Measurements from ENCODE around the gene PRKD1.

Gene PRKD1

DNA sequence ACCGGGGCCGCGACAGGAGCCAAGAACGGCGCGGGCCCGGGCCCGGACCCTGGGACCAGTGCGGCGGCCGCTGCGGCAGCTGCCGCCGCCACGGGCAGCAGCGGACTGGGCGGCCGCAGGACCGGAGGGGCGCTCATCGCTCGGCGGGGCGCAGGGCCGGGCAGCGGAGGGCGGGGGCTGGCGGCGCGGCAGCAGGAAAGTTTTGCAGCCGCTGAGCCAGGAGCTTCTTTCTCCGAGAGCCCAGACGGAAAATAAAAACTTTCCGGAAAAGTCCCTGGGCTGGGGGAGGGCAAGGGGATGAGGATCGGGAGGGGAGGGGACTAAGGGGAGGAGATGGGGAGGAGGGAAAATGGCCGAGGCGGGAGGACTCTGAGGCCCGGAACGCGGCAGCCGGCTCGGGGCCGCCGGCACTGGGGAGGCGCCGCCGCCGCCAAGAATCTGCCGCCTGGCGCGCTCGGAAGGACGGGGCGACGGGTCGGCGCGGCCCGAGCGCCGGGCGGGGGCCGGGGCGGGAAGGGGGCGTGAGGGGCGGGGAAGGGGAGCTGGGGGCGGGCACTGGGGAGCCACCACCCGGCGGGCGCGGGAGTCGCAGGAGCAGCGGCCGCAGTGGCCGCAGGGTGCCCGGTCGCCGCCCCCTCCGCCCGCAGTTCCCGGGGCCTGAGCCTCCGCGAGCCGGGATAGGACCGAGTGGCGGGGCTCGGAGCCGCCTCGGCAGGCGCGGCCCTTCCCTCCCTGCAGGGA lies at the start of gene PRKD1:
Gene PRKD1, minus strand, starts transcription at position 472 of the 741 bp plus-strand sequence.
- in situ Hi-C loops (cut with MboI; ENCODE audit: low pct_unique_long_range_greater_than_20kb, low sequenced_read_pairs) = no loop called here
- DNase-seq = no peak

DNA sequence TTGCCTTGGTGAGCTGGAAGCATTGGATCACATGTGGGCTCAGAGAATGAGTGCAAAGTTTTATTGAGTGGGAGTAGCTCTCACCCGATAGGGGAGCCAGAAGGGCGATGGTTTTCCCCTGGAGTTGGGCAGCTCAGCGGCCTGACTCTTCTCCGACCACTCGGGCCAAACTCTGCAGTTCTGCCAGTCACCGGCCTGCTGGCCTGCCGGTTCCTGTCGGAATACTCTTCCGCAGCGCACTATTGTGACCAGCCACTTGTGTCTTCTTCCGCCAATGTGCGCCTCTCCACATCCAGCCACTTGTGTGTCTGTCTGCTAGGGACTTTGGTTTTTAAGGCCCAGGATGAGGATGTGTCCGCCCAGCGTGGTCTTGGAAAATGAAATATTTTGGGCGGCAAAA lies 43.5 kb upstream of the PRKD1 start:
- no peak for DNase-seq
- in situ Hi-C loops (cut with MboI; ENCODE audit: low pct_unique_long_range_greater_than_20kb, low sequenced_read_pairs) = no loop called here

- in situ Hi-C loops (cut with MboI; ENCODE audit: low pct_unique_long_range_greater_than_20kb, low sequenced_read_pairs) = no loop called here
Measured at GRCh38 chr14:29955087-29955486, 27.4 kb upstream of the PRKD1 start.

GRCh38 chr14:29953501-29953900 lies 25.9 kb upstream of the PRKD1 start:
- DNase-seq = no peak
- in situ Hi-C loops (cut with MboI; ENCODE audit: low pct_unique_long_range_greater_than_20kb, low sequenced_read_pairs) = no loop called here

More at GRCh38 chr14:29955087-29955486, 27.4 kb upstream of the PRKD1 start:
- no peak for DNase-seq

- in situ Hi-C loops (cut with MboI; ENCODE audit: low pct_unique_long_range_greater_than_20kb, low sequenced_read_pairs) = no loop called here
- no peak for DNase-seq
Measured at GRCh38 chr14:29944091-29944490, 16.4 kb upstream of the PRKD1 start.

GRCh38 chr14:29941401-29941800 lies 13.8 kb upstream of the PRKD1 start:
- no peak for DNase-seq
- in situ Hi-C loops (cut with MboI; ENCODE audit: low pct_unique_long_range_greater_than_20kb, low sequenced_read_pairs) = no loop called here

- no peak for DNase-seq
- in situ Hi-C loops (cut with MboI; ENCODE audit: low pct_unique_long_range_greater_than_20kb, low sequenced_read_pairs) = no loop called here
Measured at GRCh38 chr14:29940482-29940881, 12.8 kb upstream of the PRKD1 start.

DNA sequence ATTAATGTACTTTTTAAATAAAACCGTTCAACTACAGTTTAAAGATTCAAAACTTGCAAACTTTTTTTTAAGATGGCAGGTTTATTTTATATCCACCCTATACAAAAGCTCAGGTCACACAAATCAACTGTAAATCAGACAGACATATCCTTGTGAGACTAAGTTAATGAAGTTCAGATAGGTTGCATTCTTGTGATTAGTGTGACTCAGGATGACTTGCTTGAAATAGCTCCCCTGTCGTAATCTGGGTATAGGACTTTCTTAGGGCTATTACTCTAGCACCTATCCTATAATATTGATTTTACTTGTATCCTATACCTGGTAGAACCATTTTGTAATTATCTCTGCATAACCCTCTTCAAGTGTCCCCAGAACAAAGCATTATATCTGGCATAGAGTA lies 9.5 kb upstream of the PRKD1 start:
- DNase-seq = no peak
- in situ Hi-C loops (cut with MboI; ENCODE audit: low pct_unique_long_range_greater_than_20kb, low sequenced_read_pairs) = no loop called here

- in situ Hi-C loops (cut with MboI; ENCODE audit: low pct_unique_long_range_greater_than_20kb, low sequenced_read_pairs) = no loop called here
- DNase-seq = no peak
Measured at GRCh38 chr14:29930283-29930682, 2.6 kb upstream of the PRKD1 start.

GRCh38 chr14:29928117-29928640 lies 532 bp upstream of the PRKD1 start:
- DNase-seq = peak; percentile 5
- in situ Hi-C loops (cut with MboI; ENCODE audit: low pct_unique_long_range_greater_than_20kb, low sequenced_read_pairs) = no loop called here

GRCh38 chr14:29926701-29927375 lies 809 bp downstream of the PRKD1 start:
- peak; percentile 20 for DNase-seq
- in situ Hi-C loops (cut with MboI; ENCODE audit: low pct_unique_long_range_greater_than_20kb, low sequenced_read_pairs) = no loop called here

- DNase-seq = no peak
Measured at GRCh38 chr14:29926228-29926627, 1.4 kb downstream of the PRKD1 start.

GRCh38 chr14:29925736-29926135 lies 1.9 kb downstream of the PRKD1 start:
- no peak for DNase-seq
- in situ Hi-C loops (cut with MboI; ENCODE audit: low pct_unique_long_range_greater_than_20kb, low sequenced_read_pairs) = no loop called here

More at GRCh38 chr14:29926228-29926627, 1.4 kb downstream of the PRKD1 start:
- in situ Hi-C loops (cut with MboI; ENCODE audit: low pct_unique_long_range_greater_than_20kb, low sequenced_read_pairs) = no loop called here

- in situ Hi-C loops (cut with MboI; ENCODE audit: low pct_unique_long_range_greater_than_20kb, low sequenced_read_pairs) = no loop called here
- DNase-seq = no peak
Measured at GRCh38 chr14:29925101-29925722, 2.4 kb downstream of the PRKD1 start.

DNA sequence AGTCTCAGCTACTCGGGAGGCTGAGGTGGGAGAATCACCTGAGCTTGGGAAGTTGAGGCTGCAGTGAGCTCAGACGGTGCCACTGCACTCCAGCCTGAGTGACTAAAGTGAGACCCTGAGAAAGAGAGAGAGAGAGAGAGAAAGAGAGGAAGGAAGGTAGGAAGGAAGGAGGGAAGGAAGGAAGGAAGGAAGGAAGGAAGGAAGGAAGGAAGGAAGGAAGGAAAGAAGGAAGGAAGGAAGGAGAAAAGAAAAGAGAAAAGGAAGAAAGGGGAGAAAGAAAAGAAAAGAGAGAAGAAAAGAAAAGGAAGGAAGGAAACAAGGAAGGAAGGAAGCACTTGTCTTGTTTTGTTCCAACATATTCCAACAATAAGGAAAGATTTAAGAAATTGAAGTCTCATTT lies 7.8 kb downstream of the PRKD1 start:
- in situ Hi-C loops (cut with MboI; ENCODE audit: low pct_unique_long_range_greater_than_20kb, low sequenced_read_pairs) = no loop called here
- DNase-seq = no peak

DNA sequence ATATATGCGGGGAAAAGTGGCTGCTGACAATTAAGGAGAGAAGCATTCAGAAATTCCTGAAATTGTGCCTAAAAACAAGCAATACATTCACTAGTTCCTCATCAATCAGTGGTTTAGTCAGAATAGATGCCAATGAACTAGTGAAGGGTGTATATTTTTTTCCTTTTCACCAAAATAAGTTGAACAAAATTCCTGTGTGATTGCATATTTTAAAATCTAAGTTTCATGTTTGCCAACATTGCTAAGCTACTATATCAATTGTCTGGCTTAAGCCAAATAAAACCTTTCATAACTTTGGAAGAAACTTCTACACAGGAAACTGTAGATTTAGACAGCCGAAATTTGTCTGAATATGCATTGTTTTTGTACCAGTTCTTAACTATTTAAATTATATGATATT lies 8.7 kb downstream of the PRKD1 start:
- in situ Hi-C loops (cut with MboI; ENCODE audit: low pct_unique_long_range_greater_than_20kb, low sequenced_read_pairs) = no loop called here
- no peak for DNase-seq

- no peak for DNase-seq
- in situ Hi-C loops (cut with MboI; ENCODE audit: low pct_unique_long_range_greater_than_20kb, low sequenced_read_pairs) = no loop called here
Measured at GRCh38 chr14:29913566-29913965, 14.1 kb downstream of the PRKD1 start.

DNA sequence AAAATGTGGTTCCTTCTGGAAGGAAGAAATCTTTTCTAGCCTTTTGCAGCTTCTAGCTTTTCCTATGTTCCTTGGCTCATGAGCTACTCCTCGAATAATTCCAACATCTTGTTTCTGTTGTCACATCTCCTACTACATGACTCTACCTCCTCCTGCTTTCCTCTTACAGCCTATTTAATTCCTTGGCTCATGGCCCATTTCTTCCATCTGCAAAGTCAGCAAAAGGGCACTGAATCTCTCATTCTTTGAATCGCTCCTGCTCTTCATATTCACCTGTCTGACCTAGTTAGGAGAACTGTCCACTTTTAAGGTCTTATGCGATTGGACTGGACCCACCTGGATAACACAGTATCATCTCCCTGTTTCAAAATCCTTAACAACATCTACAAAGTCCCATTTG lies 15.8 kb downstream of the PRKD1 start:
- DNase-seq = no peak
- in situ Hi-C loops (cut with MboI; ENCODE audit: low pct_unique_long_range_greater_than_20kb, low sequenced_read_pairs) = no loop called here

GRCh38 chr14:29908652-29909577 lies 18.7 kb downstream of the PRKD1 start:
- in situ Hi-C loops (cut with MboI; ENCODE audit: low pct_unique_long_range_greater_than_20kb, low sequenced_read_pairs) = no loop called here
- no peak for DNase-seq

Measured in KBM-7 (cell line).